Measurements from ENCODE around the gene VPS13D.

The VPS13D gene

DNA sequence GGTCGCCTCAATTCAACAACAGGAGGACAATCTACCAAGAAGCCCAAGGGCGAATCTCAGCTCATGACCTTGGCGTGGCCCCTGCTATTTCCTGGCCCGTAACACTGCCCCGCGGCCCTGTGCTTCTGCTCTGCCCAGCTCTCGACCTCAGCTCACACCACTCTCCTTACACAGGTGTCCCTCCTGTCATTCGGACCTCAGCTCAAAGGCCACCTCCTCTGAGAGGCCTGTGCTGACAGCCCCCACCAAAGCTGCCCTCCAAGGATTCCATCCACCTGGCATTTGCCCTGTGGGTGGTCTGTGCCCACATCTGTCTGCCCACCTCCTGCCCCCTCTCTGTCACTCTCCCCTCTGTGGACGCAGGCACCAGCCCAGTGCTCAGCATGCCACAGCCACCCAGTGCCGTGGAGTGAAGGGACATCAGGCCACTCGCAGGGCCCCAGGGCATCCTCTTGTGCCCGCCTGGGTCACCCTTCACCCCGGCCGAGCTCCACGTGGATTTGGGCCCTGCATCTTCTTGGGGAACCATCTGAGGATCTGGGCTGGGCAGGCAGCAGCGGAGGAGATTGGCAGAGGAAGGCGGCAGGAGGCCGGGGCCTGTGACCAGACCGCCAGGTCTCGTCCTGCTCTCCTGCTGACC, 317.9 kb downstream of the VPS13D start:
- no peak for DNase-seq

DNA sequence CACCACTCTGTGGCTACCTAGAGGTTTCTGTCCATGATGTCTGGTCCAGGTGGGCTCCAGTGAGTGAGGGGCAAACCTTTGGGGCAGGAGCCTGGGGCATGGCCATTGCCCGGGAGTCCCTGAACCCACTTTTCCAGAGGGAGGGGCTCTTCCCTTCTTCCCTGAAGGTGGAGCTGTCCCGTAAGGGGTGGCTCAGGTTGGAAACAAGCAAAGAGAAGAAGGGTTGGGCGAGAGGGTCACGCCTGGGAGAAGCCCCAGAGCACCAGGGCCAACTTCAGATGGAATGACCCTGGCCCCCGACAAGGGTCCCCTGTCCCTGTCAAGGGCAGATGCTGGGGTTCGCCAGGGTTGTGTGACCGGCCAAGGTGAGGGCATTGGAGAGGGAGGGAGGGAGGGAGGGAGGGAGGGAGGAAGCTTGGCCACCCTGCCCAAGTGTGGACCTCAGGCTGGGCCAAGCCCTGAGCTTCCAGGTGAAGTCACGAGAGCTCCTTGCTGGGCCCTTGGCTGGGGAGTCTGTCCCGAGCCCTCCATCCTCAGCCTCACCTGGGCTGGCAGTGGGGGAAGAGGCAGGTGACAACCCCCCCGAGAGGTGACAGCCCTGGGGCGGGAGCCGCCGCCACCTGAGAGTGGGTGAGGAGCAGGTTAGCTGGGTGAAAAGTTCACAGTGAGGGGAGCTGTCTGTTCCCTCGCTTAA, 318.6 kb downstream of the VPS13D start:
- DNase-seq: no peak

DNA sequence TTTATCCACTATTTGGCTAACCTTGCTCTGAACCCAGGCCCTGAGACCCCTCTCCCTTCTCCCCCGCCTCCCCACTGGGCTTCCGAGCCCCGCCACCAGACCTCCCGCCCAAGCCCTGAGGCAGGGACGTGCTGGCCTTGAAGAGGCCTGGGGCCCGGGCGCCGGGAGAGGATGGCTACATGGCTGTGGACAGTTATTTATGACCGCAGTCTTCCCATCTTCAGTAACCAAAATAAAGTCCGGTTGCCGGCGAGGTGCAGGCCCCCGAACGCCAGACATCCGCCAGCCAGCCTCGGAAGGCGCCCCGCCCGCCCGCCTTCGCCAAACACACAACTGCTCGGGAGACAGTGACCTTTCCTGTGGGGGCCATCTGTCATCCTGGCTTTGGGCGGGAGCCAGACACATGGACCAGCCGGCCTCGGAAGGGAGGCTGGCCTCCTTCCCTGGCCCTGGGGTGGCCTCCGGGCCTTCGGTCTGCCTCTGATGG, 319.2 kb downstream of the VPS13D start:
- no peak for DNase-seq

DNA sequence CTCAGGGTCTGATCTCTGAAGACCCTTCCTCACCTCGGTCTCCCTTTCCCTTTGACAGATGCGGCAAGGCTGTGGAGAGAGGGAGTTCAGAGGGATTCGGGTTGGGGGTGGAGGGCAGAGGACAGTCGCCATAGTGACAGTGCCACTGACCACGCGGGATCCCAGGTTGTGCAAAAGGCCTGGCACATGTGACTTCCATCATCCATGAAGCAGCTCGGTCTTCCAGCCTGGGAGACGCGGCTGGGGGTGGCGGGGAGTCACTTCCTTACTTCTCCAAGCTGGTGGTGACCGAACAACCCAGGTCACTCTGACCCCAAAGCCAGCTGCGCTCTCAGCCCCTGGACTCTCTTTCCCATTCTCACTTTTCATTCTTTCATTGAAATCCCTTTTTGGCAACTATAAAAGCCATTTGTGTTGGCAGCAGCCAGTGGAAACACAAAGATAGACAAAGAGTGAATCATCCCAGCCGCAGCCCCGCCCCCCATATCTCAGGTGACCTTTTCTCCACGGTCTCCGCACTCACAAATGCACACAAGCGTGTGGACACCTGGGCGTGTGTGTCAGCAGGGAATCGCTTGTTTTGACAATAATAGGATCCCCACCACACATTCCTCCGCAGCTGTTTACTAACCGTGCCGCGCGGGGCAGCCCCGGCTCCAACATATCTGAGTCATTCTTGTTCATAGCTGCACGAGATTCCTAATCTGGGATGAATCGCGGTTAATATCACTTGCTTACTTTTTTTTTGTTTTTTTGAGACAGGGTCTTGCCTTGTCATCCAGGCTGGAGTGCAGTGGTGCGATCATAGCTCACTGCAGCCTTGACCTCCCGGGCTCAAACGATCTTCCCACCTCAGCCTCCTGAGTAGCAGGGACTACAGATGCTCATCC, 319.9 kb downstream of the VPS13D start:
- DNase-seq: no peak

DNA sequence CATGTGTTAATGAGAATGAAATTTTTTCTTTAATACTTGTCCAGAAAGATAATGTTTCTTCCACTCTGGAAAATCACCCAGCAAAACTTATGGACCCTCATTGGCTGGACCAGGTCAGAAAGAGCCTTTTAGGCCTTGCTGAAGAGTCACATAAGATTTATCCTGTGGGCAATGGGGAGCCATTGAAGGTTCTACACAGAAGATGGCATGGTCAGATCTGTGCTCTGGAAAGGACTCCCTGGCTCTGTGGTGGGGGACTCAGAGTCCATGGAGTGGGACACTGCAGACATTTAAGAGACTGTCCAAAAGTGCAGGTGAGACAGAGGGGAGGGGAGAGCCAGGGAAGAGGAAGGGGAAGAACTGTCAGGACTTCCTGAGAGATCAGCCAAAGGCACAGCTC, 321.8 kb downstream of the VPS13D start:
- no peak for DNase-seq

DNA sequence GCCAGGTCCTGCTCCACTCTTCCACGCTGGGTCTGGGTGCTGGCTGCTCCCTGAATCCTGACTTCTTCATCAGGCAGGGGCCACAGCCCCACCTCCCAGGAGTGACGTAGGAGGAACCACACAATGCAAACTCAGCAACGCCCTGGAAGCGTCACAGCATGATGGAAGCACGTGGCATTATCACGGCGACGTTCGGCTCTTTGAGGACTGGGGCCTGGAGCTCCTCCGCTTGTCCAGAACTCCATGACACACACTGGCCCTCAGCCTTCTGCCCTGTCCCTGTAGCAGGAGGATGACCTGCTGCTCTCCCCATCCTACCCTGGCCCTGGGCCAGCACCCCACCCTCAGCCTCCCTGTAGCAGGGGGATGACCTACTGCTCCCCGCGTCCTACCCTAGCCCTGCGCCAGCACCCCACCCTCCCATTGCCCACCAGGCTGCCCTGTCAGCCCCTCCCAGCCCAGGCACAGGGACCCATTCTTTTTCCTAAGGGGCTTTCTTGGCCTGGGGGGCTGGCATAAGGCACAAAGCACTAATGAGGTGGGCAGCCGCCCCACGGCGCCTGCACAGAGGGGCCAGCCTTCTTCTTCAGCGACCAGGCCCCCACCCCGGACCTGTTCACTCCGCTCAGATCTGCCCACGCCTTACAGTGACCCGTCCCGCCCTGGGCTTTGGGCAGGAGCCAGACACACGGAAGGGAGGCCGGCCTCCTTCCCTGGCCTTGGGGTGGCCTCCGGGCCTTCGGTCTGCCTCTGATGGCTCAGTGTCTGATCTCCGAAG, 322.5 kb downstream of the VPS13D start:
- no peak for DNase-seq

DNA sequence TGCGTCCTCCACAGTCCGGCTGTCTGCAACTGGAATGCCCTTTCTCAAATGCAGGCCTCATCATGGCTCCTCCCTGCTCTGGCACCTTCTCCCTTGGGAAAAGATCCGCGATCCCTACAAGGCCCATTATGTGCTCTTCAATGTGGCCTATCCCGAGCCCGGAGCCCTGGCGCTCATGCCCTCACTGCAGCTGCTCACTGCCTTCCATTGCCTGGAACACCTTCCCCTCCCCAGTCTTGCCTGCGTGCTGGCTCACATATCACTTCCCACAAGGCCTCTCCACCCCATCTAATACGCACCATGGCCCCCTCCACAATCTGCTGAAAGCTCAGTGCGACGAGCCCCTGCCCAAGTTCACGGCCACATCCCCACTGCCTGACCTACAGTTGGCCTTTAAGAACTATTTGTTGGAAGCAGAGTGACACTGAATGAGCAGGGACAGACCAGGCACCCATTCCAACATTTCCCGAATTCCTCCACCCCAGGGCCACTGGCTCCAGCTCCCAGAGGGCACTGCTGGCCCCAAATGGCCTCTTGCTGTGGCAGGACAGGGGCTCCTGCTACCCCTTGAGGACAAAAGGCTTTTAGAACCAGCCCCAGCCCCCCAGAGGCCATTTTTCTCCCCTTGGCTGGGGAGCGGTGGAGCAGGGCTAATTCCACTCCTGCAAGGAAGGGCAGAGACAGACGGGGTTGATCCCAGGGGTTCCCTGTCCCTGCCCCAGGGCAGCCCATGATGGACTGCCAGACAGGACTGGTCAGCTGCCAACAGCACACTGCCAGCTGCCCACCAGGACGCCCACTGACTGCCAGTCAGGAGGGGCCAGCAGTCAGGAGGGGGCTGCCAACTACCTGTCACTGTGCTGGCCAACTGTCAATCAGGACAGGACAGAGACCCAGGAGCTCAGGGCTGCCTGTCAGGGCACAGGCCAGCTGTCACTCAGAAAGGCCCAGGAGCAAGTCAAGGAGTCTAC, 323.4 kb downstream of the VPS13D start:
- no peak for DNase-seq

DNA sequence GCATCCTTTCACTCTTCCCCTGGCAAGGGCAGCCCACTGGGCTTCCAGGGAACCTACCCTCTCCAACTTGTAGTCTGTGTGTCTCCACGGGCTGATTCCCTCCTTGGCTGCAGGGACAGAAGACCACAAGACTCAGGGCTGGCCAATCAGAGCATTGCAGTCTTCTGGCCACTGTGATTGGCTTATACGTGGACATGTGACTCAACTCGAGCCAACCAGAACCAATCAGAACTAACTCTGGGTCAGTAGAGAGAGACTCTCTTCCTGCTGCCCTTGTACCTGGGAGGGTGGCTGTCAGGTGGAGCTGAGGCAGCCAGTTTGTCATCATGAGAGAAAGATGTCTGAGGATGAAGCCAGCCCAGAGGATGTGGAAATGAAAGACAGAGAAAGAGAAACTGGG, 324.1 kb downstream of the VPS13D start:
- no peak for DNase-seq

DNA sequence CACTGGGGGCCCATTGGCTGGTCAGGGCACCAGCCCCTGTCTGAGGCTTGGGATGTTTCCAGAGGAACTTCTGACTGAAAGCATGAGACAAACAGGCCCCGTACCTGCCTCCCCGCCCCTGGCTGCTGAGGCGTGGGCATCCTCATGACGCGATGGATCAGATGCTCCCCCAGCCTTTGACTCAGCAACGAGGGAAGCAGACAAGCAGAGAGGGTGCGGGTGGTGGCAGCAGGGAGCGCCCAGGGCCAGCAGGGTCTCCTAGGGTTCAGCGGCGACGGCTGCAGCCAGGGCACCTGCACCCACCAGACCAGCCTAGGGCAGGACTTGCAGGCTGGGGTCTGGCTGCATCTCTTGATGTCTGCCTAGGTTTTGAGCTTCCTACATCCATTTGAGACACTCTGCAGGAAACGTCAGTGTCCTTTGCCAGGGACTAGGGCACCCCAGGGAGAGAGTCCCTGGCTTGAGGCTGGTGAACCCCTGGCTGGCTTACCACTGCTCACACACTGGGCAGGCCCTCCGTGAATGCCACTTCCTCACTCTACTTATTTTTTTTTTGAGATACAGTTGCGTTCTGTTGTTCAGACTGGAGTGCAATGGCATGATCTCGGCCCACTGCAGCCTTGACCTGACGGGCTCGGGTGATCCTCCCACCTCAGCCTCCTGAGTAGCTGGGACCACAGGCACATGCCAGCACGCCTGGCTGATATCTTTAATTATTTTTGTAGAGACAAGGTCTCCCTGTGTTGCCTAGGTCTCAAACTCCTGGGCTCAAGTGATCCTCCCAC, 324.9 kb downstream of the VPS13D start:
- DNase-seq: no peak

DNA sequence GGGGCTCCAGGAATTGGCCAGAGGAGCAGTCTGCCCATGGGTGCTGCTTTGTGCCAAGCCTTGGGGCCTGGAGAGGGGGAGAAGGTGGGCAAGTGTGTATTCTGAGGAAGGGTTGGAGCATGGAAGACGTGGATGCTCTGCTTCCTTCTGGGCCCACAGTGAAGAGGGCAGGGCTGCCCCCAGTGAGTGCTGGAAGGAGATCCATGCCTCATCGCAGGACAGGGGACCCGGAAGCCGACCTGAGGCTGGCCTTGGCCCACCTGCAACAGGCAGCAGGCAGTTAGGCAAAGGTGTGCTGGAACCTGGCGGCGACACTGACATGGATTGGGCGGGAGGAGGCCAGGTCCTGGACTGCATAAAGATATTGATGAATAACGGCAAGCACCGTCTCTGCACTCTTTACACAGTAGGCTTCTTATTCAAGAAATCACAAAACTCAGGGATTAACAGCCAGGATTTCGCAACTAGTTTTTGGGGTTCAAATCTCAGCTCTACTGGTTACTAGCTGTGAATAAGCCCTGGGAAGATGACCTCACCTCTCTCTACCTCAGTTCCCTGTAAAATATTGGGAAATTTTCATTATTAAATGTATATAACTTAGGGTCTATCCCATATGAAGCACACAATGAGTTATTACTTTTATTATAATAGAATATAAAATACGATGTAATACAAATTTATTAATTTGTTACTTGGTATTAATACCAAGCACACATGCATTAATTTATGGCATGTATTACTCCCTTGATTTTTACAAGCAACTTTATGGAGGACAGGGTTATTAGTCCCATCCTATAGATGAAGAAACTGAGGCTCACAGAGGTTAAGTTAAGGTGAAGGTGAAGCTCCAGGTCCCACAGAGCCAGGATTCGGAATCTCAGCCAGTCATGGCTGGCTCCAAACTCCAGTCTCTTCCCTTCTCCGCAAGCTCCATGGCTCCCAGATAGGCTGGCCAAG, 325.9 kb downstream of the VPS13D start:
- no peak for DNase-seq

DNA sequence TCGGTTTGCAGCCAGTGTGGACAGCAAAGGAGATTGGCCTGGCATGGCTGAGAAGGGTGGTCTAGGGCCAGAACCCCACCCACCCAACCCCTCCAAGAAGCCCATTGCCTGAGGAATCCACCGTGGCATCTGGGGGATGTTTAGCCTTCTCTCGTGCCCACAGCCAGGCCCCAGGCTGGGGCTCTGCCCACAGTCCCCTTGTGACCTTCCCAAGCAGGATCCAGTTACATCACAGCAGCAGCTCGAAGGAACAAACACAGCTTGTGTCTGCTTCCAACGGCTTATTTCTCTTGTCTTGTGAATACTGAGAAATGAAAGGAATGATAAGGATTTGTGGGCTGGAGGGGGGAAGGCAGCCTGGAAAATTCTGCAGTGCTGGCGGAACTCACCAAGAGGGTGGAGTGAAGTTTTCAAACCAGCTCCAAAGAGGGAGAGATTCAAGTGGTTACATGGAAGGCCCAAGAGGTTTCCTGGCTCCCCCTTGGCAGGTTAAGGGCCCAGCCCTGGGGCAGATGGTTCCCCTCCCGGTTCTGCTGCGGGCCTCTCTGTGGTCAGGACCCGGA, 326.6 kb downstream of the VPS13D start:
- no peak for DNase-seq

DNA sequence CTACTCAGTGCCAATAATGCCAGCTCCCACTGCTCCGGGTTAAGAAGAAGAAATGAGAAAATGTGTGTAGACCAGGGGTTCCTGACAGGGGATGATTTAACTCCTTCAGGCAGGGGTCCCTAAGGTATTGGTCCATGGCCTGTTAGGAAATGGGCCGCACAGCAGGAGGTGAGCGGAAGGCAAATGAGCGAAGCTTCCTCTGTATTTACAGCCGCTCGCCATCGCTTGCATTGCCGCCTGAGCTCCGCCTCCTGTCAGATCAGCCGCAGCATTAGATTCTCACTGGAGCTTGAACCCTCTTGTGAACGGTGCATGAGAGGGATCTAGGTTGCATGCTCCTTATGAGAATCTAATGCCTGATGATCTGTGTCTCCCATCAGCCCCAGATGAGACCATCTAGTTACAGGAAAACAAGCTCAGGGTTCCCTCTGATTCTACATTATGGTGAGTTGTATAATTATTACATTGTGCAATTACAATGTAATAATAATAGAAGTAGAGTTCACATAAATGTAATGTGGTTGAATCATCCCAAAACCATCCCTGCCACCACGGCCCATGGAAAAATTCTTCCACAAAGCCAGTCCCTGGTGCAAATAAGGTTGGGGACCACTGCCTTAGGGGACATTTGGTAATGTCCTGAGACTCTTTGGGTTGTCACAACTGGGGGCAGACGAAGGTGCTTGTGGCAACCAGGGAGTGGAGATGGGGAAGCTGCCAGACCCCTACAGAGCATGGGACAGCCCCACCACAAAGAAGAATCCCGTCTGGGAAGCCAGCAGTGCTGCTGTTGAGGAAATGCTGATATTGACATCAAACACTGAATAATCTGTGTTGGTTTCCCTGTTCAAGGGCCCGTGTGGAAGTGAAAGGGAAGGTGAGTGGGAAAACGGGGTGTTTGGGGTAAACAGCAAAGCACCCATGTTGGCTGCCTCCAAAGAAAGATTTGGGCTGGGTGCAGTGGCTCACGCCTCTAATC, 327.4 kb downstream of the VPS13D start:
- no peak for DNase-seq

DNA sequence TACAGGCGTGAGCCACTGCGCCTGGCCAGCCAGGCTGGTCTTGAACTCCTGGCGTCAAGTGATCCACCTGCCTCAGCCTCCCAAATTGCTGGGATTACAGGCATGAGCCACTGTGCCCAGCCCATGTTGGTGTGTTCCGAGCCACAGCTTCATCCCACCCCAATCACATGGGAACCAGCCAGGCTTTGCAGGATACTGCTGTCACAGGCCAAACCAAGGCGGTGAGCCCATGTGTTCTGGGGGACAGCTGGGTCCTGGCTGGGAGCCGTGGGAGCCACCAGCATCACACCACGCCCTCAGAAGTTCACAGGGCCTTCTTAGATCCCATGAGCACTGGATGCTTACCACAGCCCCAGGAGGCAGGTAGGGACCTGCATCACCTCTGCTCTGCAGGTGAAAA, 331.3 kb downstream of the VPS13D start:
- DNase-seq: no peak
